Aorta (tissue), 5 donors: ENCODE measurements around the gene GPR146. TPM values are rescaled to one million over a fixed set of nuclear protein-coding genes. Genes with fewer than 3 reads are reported as not detected.

Source experiments
- ATAC-seq: fragments of 200-7000 bp; cut with Tn5 transposase; one replicate; pipeline ENCODE4 v1.9.1; 2022; ENCODE audit warnings: moderate library complexity; ENCODE audit not compliant: low FRiP score
- DNase-seq, 2 donors: peaks; one replicate each; pipeline ENCODE4 v3.0.0-alpha.2; 2020
- H3K27ac ChIP-seq, 2 donors: one replicate each; pipeline ENCODE4 v1.5.1; 2013; ENCODE audit warnings: low read length in 2 of 2, mild to moderate bottlenecking in 2 of 2, moderate library complexity in 2 of 2, control low read depth in 1 of 2, inconsistent platforms in 1 of 2, low read depth in 1 of 2
- H3K27me3 ChIP-seq, 2 donors: one replicate each; pipeline ENCODE4 v1.6.1; 2013; ENCODE audit warnings: control low read depth in 1 of 2, low read length in 1 of 2, mild to moderate bottlenecking in 1 of 2, moderate library complexity in 1 of 2; ENCODE audit not compliant: insufficient read depth in 2 of 2, control insufficient read depth in 1 of 2
- H3K36me3 ChIP-seq, 2 donors: one replicate each; pipeline ENCODE4 v1.6.1; 2013; ENCODE audit warnings: control low read depth in 1 of 2, low read length in 1 of 2, mild to moderate bottlenecking in 1 of 2; ENCODE audit not compliant: insufficient read depth in 2 of 2, control insufficient read depth in 1 of 2
- H3K4me1 ChIP-seq, 2 donors: one replicate each; pipeline ENCODE4 v1.6.1; 2013; ENCODE audit warnings: low read length in 2 of 2, control low read depth in 1 of 2, mild to moderate bottlenecking in 1 of 2, moderate library complexity in 1 of 2; ENCODE audit not compliant: insufficient read depth in 2 of 2, control insufficient read depth in 1 of 2
- H3K4me3 ChIP-seq, 2 donors: one replicate each; pipeline ENCODE4 v1.5.1; 2013; ENCODE audit warnings: low read length in 2 of 2, control low read depth in 1 of 2, mild to moderate bottlenecking in 1 of 2
- H3K9me3 ChIP-seq: one replicate; pipeline ENCODE4 v1.6.1; 2013; ENCODE audit warnings: mild to moderate bottlenecking, low read length; ENCODE audit not compliant: control insufficient read depth
- WGBS, 2 donors: extraction: QIAGEN DNeasy Blood & Tissue Kit; methylation state at CpG; one replicate each; pipeline ENCODE4 v1.1.7; 2013; 5-methylcytosine and 5-hydroxymethylcytosine counted together
- intact Hi-C, 2 donors: fragments of 100-400 bp; cut with DNase I; formaldehyde crosslinking; loops; one replicate each; pipeline versions ENCODE4 v1.14.2 to v1.15.0; 2022
- polyA plus RNA-seq, 2 donors: library from polyadenylated mRNA; stranded (reverse); fragments of 200-250 nt; gene quantifications; one replicate each; pipeline ENCODE4 v1.2.3, GENCODE V29; 2013
- total RNA-seq, 2 donors: library from RNA; stranded (reverse); fragmentation: NEBNext Ultra II Directional; extraction: Animal tissue kit (Norgen Biotek cat#: 25700); gene quantifications; one replicate each; pipeline ENCODE4 v1.2.1, GENCODE V29; 2021
- donor health status: healthy with polysubstance abuse.
- donor health status: Bipolar disorder and iron deficiency.
- donor health status: DM: no; HTN: no; CAD: no.
- donor health status: DM: no; HTN: no; CAD: no.
- donor health status: DM: yes; HTN: yes; CAD: no.

The GPR146 gene
- total and polyA plus RNA-seq, 4 donors, result 2.2 to 44.2 (median 10.4) TPM

- no peak for ATAC-seq
- no peak overlapping the region for H3K4me3 ChIP-seq
Observed at GRCh38 chr7:1046722-1047679, 2.7 kb downstream of the GPR146 start.

GRCh38 chr7:1049006-1049741 lies 4.8 kb downstream of the GPR146 start:
- WGBS, 2 donors, result 91% methylated on average over 23 of the region's 23 CpGs

More at GRCh38 chr7:1046722-1047679, 2.7 kb downstream of the GPR146 start:
- no peak for DNase-seq
- H3K4me1 ChIP-seq, result no peaks in the 10 kb centered on the region
- no peaks in the 10 kb centered on the region for H3K36me3 ChIP-seq
- no peaks in the 10 kb centered on the region for H3K27me3 ChIP-seq
- WGBS, 2 donors, result 89 to 92% methylated on average over 15 of the region's 15 CpGs
- H3K9me3 ChIP-seq, result no peaks in the 10 kb centered on the region
- intact Hi-C loops, result no loop called here
- H3K27ac ChIP-seq, result no peak overlapping the region

GRCh38 chr7:1049801-1050200 lies 5.5 kb downstream of the GPR146 start:
- H3K36me3 ChIP-seq, result no peaks in the 10 kb centered on the region
- no peak overlapping the region for H3K4me3 ChIP-seq
- H3K27me3 ChIP-seq, result no peaks in the 10 kb centered on the region
- 92 to 94% methylated on average over 8 of the region's 8 CpGs for WGBS, 2 donors
- intact Hi-C loops, result no loop called here
- H3K27ac ChIP-seq, result no peak overlapping the region
- no peaks in the 10 kb centered on the region for H3K9me3 ChIP-seq
- DNase-seq, result no peak
- no peak for ATAC-seq
- H3K4me1 ChIP-seq, result no peaks in the 10 kb centered on the region

More at GRCh38 chr7:1049006-1049741, 4.8 kb downstream of the GPR146 start:
- Histone ChIP-seq H3K4me3 (no peak overlapping the region), H3K27ac (no peak overlapping the region), H3K4me1 (no peaks in the 10 kb centered on the region), H3K27me3 (no peaks in the 10 kb centered on the region), H3K36me3 (no peaks in the 10 kb centered on the region), H3K9me3 (no peaks in the 10 kb centered on the region)
- intact Hi-C loops, result no loop called here
- DNase-seq (no peak), ATAC-seq (no peak)

GRCh38 chr7:1050254-1050906 lies 6.0 kb downstream of the GPR146 start:
- WGBS, 2 donors, result 93 to 94% methylated on average over 30 of the region's 30 CpGs
- DNase-seq (peak in 1 of 2 donors; percentile 42), ATAC-seq (no peak)
- no peaks in the 10 kb centered on the region for H3K4me1 ChIP-seq
- no peaks in the 10 kb centered on the region for H3K36me3 ChIP-seq
- H3K27ac ChIP-seq, result no peak overlapping the region
- intact Hi-C loops, result no loop called here
- no peaks in the 10 kb centered on the region for H3K9me3 ChIP-seq
- H3K27me3 ChIP-seq, result no peaks in the 10 kb centered on the region
- no peak overlapping the region for H3K4me3 ChIP-seq

GRCh38 chr7:1050956-1051690 lies 6.8 kb downstream of the GPR146 start:
- intact Hi-C loops, result no loop called here
- H3K27ac ChIP-seq, result no peak overlapping the region
- WGBS, 2 donors, result 89 to 95% methylated on average over 22 of the region's 22 CpGs
- no peaks in the 10 kb centered on the region for H3K4me1 ChIP-seq
- ATAC-seq (no peak), DNase-seq (peak in 1 of 2 donors; percentile 37)
- H3K4me3 ChIP-seq, result no peak overlapping the region
- no peaks in the 10 kb centered on the region for H3K36me3 ChIP-seq
- H3K27me3 ChIP-seq, result no peaks in the 10 kb centered on the region
- H3K9me3 ChIP-seq, result no peaks in the 10 kb centered on the region

GRCh38 chr7:1052031-1052818 lies 7.9 kb downstream of the GPR146 start:
- no peak overlapping the region for H3K4me3 ChIP-seq
- peak; percentile 19 for ATAC-seq

GRCh38 chr7:1053002-1053411 lies 8.7 kb downstream of the GPR146 start:
- H3K36me3 ChIP-seq, result no peaks in the 10 kb centered on the region
- ATAC-seq (peak; percentile 44), DNase-seq (no peak)
- no peak overlapping the region for H3K27ac ChIP-seq
- no peaks in the 10 kb centered on the region for H3K9me3 ChIP-seq
- WGBS, 2 donors, result 86 to 88% methylated on average over 17 of the region's 17 CpGs
- intact Hi-C loops, result no loop called here
- H3K27me3 ChIP-seq, result no peaks in the 10 kb centered on the region
- H3K4me1 ChIP-seq, result no peaks in the 10 kb centered on the region
- H3K4me3 ChIP-seq, result no peak overlapping the region

More at GRCh38 chr7:1052031-1052818, 7.9 kb downstream of the GPR146 start:
- no peaks in the 10 kb centered on the region for H3K27me3 ChIP-seq
- no peaks in the 10 kb centered on the region for H3K4me1 ChIP-seq
- no peaks in the 10 kb centered on the region for H3K9me3 ChIP-seq
- peak in 1 of 2 donors; percentile 54 for DNase-seq
- WGBS, 2 donors, result 43% methylated on average over 20 of the region's 20 CpGs
- intact Hi-C loops, result no loop called here
- no peak overlapping the region for H3K27ac ChIP-seq
- H3K36me3 ChIP-seq, result no peaks in the 10 kb centered on the region
